ENCODE results near the gene ITGAD. TPM values are rescaled to one million over a fixed set of nuclear protein-coding genes. Genes with fewer than 3 reads are reported as not detected.

Gene ITGAD
- total and polyA plus RNA-seq, 4 donors = 0.04 to 3.6 (median 2.1) TPM

DNA sequence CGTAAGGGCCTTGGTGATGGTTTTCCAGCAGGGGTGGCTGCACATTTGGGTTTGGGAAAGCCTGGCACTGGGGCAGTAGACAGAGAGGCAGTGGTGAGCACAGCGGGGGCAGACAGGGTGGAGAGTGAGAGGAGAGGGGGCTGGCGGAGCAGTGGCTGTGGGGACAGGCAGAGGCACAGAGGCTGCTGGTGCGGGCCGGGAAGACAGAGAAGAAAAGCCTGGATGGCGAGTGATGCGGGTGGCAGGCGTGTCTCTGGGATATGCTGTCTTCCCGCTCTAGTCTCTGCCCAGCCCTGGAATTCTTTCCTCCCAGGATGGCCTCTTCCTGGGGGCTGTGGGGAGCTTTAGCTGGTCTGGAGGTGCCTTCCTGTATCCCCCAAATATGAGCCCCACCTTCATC, 16.9 kb downstream of the ITGAD start (continued):
- TF ChIP-seq, protein P1, sequence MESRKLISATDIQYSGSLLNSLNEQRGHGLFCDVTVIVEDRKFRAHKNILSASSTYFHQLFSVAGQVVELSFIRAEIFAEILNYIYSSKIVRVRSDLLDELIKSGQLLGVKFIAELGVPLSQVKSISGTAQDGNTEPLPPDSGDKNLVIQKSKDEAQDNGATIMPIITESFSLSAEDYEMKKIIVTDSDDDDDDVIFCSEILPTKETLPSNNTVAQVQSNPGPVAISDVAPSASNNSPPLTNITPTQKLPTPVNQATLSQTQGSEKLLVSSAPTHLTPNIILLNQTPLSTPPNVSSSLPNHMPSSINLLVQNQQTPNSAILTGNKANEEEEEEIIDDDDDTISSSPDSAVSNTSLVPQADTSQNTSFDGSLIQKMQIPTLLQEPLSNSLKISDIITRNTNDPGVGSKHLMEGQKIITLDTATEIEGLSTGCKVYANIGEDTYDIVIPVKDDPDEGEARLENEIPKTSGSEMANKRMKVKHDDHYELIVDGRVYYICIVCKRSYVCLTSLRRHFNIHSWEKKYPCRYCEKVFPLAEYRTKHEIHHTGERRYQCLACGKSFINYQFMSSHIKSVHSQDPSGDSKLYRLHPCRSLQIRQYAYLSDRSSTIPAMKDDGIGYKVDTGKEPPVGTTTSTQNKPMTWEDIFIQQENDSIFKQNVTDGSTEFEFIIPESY (IDR thresholded peaks at IDR 0.05) = no peak
- no peak for TF ChIP-seq RAD21 (IDR thresholded peaks at IDR 0.05)
- no peak for TF ChIP-seq RXRA (IDR thresholded peaks at IDR 0.05)
- TF ChIP-seq TAF1 (conservative IDR thresholded peaks at IDR 0.05) = no peak
- TF ChIP-seq JUND (IDR thresholded peaks at IDR 0.05) = no peak
- TF ChIP-seq GABPA (IDR thresholded peaks at IDR 0.05 in 1 of 2, conservative IDR thresholded peaks at IDR 0.05 in 1 of 2) = no peak

DNA sequence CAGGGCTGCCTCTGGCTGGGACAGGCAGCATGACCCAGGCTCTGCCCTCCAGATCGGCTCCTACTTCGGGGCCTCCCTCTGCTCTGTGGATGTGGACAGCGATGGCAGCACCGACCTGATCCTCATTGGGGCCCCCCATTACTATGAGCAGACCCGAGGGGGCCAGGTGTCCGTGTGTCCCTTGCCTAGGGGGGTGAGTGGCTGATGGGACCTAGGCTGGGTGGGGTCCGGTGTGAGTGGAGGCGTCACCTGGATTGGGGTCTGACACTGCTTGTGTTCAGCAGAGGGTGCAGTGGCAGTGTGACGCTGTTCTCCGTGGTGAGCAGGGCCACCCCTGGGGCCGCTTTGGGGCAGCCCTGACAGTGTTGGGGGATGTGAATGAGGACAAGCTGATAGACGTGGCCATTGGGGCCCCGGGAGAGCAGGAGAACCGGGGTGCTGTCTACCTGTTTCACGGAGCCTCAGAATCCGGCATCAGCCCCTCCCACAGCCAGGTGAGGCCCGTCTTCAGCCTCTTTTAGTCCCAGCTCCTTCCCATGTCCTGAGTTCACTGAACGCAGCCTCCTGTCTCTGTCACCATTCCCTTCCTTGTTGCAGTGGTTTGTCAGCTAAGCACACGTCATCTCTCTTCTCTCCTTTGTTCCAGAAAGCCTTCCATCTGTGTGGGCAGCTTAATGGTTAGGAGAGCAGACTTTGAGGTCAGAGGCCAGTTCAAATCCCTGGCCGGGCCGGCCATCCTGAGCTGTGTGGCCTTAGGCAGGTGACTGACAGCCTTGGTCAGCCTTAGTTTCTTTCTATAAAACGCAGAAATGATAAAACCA, 18.1 kb downstream of the ITGAD start:
- H3K9me3 ChIP-seq (ENCODE audit: control insufficient read depth in 4 of 4, low read length in 3 of 4) = no peaks in the 10 kb centered on the region
- H3K27ac ChIP-seq (ENCODE audit: low read depth in 1 of 2, low read length in 2 of 2) = no peak overlapping the region
- H3K4me3 ChIP-seq (ENCODE audit: low read depth in 1 of 3, low read length in 3 of 3) = no peak overlapping the region
- H3K27me3 ChIP-seq (ENCODE audit: control insufficient read depth in 4 of 4, insufficient read depth in 4 of 4, low read length in 3 of 4) = no peaks in the 10 kb centered on the region
- WGBS = 87% methylated on average over 22 of the region's 22 CpGs
- no peak for DNase-seq (ENCODE audit: low spot score)
- no peak overlapping the region for H3K9ac ChIP-seq (ENCODE audit: low read depth in 1 of 2, low read length in 2 of 2)
- TF ChIP-seq RXRA (IDR thresholded peaks at IDR 0.05) (no peak), SP1 (IDR thresholded peaks at IDR 0.05) (no peak), TAF1 (conservative IDR thresholded peaks at IDR 0.05) (no peak), HNF4A (conservative IDR thresholded peaks at IDR 0.05) (no peak), FOXA1 (IDR thresholded peaks at IDR 0.05) (no peak), YY1 (IDR thresholded peaks at IDR 0.05) (no peak), NR2F2 (IDR thresholded peaks at IDR 0.05) (no peak), HNF4G (IDR thresholded peaks at IDR 0.05) (no peak), EGR1 (IDR thresholded peaks at IDR 0.05; ENCODE audit: low read depth in 2 of 2) (no peak), JUND (IDR thresholded peaks at IDR 0.05) (no peak), GABPA (IDR thresholded peaks at IDR 0.05 in 1 of 2, conservative IDR thresholded peaks at IDR 0.05 in 1 of 2) (no peak), RAD21 (IDR thresholded peaks at IDR 0.05) (no peak), FOXA2 (IDR thresholded peaks at IDR 0.05) (no peak)
- TF ChIP-seq, protein P1 (IDR thresholded peaks at IDR 0.05) = no peak
- TF ChIP-seq, protein P2, sequence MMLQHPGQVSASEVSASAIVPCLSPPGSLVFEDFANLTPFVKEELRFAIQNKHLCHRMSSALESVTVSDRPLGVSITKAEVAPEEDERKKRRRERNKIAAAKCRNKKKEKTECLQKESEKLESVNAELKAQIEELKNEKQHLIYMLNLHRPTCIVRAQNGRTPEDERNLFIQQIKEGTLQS (IDR thresholded peaks at IDR 0.05) = no peak
- TF ChIP-seq, protein P3, sequence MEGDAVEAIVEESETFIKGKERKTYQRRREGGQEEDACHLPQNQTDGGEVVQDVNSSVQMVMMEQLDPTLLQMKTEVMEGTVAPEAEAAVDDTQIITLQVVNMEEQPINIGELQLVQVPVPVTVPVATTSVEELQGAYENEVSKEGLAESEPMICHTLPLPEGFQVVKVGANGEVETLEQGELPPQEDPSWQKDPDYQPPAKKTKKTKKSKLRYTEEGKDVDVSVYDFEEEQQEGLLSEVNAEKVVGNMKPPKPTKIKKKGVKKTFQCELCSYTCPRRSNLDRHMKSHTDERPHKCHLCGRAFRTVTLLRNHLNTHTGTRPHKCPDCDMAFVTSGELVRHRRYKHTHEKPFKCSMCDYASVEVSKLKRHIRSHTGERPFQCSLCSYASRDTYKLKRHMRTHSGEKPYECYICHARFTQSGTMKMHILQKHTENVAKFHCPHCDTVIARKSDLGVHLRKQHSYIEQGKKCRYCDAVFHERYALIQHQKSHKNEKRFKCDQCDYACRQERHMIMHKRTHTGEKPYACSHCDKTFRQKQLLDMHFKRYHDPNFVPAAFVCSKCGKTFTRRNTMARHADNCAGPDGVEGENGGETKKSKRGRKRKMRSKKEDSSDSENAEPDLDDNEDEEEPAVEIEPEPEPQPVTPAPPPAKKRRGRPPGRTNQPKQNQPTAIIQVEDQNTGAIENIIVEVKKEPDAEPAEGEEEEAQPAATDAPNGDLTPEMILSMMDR (IDR thresholded peaks at IDR 0.05; ENCODE audit: low read depth, low read length, missing input control) = no peak
- TF ChIP-seq, protein P4, sequence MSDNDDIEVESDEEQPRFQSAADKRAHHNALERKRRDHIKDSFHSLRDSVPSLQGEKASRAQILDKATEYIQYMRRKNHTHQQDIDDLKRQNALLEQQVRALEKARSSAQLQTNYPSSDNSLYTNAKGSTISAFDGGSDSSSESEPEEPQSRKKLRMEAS (IDR thresholded peaks at IDR 0.05) = no peak
- TF ChIP-seq, protein P5, sequence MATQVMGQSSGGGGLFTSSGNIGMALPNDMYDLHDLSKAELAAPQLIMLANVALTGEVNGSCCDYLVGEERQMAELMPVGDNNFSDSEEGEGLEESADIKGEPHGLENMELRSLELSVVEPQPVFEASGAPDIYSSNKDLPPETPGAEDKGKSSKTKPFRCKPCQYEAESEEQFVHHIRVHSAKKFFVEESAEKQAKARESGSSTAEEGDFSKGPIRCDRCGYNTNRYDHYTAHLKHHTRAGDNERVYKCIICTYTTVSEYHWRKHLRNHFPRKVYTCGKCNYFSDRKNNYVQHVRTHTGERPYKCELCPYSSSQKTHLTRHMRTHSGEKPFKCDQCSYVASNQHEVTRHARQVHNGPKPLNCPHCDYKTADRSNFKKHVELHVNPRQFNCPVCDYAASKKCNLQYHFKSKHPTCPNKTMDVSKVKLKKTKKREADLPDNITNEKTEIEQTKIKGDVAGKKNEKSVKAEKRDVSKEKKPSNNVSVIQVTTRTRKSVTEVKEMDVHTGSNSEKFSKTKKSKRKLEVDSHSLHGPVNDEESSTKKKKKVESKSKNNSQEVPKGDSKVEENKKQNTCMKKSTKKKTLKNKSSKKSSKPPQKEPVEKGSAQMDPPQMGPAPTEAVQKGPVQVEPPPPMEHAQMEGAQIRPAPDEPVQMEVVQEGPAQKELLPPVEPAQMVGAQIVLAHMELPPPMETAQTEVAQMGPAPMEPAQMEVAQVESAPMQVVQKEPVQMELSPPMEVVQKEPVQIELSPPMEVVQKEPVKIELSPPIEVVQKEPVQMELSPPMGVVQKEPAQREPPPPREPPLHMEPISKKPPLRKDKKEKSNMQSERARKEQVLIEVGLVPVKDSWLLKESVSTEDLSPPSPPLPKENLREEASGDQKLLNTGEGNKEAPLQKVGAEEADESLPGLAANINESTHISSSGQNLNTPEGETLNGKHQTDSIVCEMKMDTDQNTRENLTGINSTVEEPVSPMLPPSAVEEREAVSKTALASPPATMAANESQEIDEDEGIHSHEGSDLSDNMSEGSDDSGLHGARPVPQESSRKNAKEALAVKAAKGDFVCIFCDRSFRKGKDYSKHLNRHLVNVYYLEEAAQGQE (IDR thresholded peaks at IDR 0.05) = no peak
- no peaks in the 10 kb centered on the region for H3K4me1 ChIP-seq (ENCODE audit: control insufficient read depth in 4 of 4, insufficient read depth in 4 of 4, low read length in 3 of 4)
- no peaks in the 10 kb centered on the region for H3K36me3 ChIP-seq (ENCODE audit: control insufficient read depth in 4 of 4, insufficient read depth in 3 of 4, low read depth in 1 of 4, low read length in 3 of 4)
